DLD1 (cell line): ENCODE measurements around the gene CCDC137.

Source experiments
- in situ Hi-C: cut with HindIII; loops from 2 replicates; pipeline ENCODE4 v1.10.0; 2017; ENCODE audit warnings: low sequenced_read_pairs

The CCDC137 gene

GRCh38 chr17:81681672-81682071, 15.1 kb downstream of the CCDC137 start:
- in situ Hi-C loops: no loop called here

- in situ Hi-C loops: no loop called here
Observed at GRCh38 chr17:81682565-81683207, 16.1 kb downstream of the CCDC137 start.

- in situ Hi-C loops: no loop called here
Observed at GRCh38 chr17:81683208-81683583, 16.7 kb downstream of the CCDC137 start.

- in situ Hi-C loops: no loop called here
Observed at GRCh38 chr17:81683584-81684441, 17.3 kb downstream of the CCDC137 start, which contains the start of the genes ARL16 and HGS. TSS of gene ARL16 (minus strand) at chr17:81683797. CDS start at chr17:81683753, 44 bp downstream. TSS of gene HGS (plus strand) at chr17:81684011. CDS start at chr17:81684067, 56 bp downstream.

GRCh38 chr17:81684442-81684911, 17.9 kb downstream of the CCDC137 start:
- in situ Hi-C loops: no loop called here

- in situ Hi-C loops: no loop called here
Observed at GRCh38 chr17:81685108-81685507, 18.6 kb downstream of the CCDC137 start.

GRCh38 chr17:81686614-81687013, 20.1 kb downstream of the CCDC137 start:
- in situ Hi-C loops: no loop called here

GRCh38 chr17:81687770-81688541, 21.4 kb downstream of the CCDC137 start:
- in situ Hi-C loops: no loop called here

GRCh38 chr17:81688616-81689015, 22.1 kb downstream of the CCDC137 start:
- in situ Hi-C loops: no loop called here

- in situ Hi-C loops: no loop called here
Observed at GRCh38 chr17:81690066-81690465, 23.5 kb downstream of the CCDC137 start.

- in situ Hi-C loops: no loop called here
Observed at GRCh38 chr17:81690549-81690948, 24.0 kb downstream of the CCDC137 start.

GRCh38 chr17:81691196-81691595, 24.7 kb downstream of the CCDC137 start:
- in situ Hi-C loops: no loop called here

- in situ Hi-C loops: no loop called here
Observed at GRCh38 chr17:81691608-81692007, 25.1 kb downstream of the CCDC137 start.

- in situ Hi-C loops: no loop called here
Observed at GRCh38 chr17:81693509-81694210, 27.1 kb downstream of the CCDC137 start.

GRCh38 chr17:81694810-81695209, 28.3 kb downstream of the CCDC137 start:
- in situ Hi-C loops: no loop called here

- in situ Hi-C loops: no loop called here
Observed at GRCh38 chr17:81695211-81695610, 28.7 kb downstream of the CCDC137 start.

- in situ Hi-C loops: no loop called here
Observed at GRCh38 chr17:81695801-81696200, 29.3 kb downstream of the CCDC137 start.

- in situ Hi-C loops: no loop called here
Observed at GRCh38 chr17:81696218-81696941, 29.8 kb downstream of the CCDC137 start.

GRCh38 chr17:81697261-81698044, 30.9 kb downstream of the CCDC137 start:
- in situ Hi-C loops: no loop called here
